Measurements from ENCODE around the gene LRRN3.

LRRN3 gene

GRCh38 chr7:111112439-111112838, 21.5 kb downstream of the LRRN3 start:
- no peak overlapping the region for H3K4me3 ChIP-seq (ENCODE audit: low read length)
- no peak for DNase-seq (ENCODE audit: low read depth)
- no peak for TF ChIP-seq CTCF (IDR thresholded peaks at IDR 0.05; ENCODE audit: insufficient read depth, low read depth, low read length, missing control alignments)

GRCh38 chr7:111113263-111114017, 22.5 kb downstream of the LRRN3 start:
- H3K4me3 ChIP-seq (ENCODE audit: low read length) = no peak overlapping the region
- peak; percentile 72 for DNase-seq (ENCODE audit: low read depth)

GRCh38 chr7:111115966-111116365, 25.0 kb downstream of the LRRN3 start:
- no peak for TF ChIP-seq CTCF (IDR thresholded peaks at IDR 0.05; ENCODE audit: insufficient read depth, low read depth, low read length, missing control alignments)
- no peak for DNase-seq (ENCODE audit: low read depth)
- no peak overlapping the region for H3K4me3 ChIP-seq (ENCODE audit: low read length)

More at GRCh38 chr7:111113263-111114017, 22.5 kb downstream of the LRRN3 start:
- no peak for TF ChIP-seq CTCF (IDR thresholded peaks at IDR 0.05; ENCODE audit: insufficient read depth, low read depth, low read length, missing control alignments)

- DNase-seq (ENCODE audit: low read depth) = peak; percentile 62
- no peak for TF ChIP-seq CTCF (IDR thresholded peaks at IDR 0.05; ENCODE audit: insufficient read depth, low read depth, low read length, missing control alignments)
- no peak overlapping the region for H3K4me3 ChIP-seq (ENCODE audit: low read length)
Measured at GRCh38 chr7:111126987-111127386, 36.1 kb downstream of the LRRN3 start.

GRCh38 chr7:111129435-111129834, 38.5 kb downstream of the LRRN3 start:
- DNase-seq (ENCODE audit: low read depth) = no peak
- no peak overlapping the region for H3K4me3 ChIP-seq (ENCODE audit: low read length)
- TF ChIP-seq CTCF (IDR thresholded peaks at IDR 0.05; ENCODE audit: insufficient read depth, low read depth, low read length, missing control alignments) = no peak

GRCh38 chr7:111132833-111133232, 41.9 kb downstream of the LRRN3 start:
- TF ChIP-seq CTCF (IDR thresholded peaks at IDR 0.05; ENCODE audit: insufficient read depth, low read depth, low read length, missing control alignments) = no peak

More at GRCh38 chr7:111132833-111133232, 41.9 kb downstream of the LRRN3 start:
- DNase-seq (ENCODE audit: low read depth) = peak; percentile 37
- H3K4me3 ChIP-seq (ENCODE audit: low read length) = no peak overlapping the region

All from epithelial cell of esophagus (primary cell).